GM10266 (cell line): Measurements from ENCODE around the gene CHRD.
A peak's percentile ranks its signal among the peaks of the same experiment; 100 is the strongest.

Experiments used
- DNase-seq: peaks from one replicate; pipeline ENCODE4 v3.0.0; 2012; ENCODE audit errors: extremely low spot score
- CTCF ChIP-seq: IDR thresholded peaks from 2 replicates; pipeline ENCODE4 v1.5.1; 2012; ENCODE audit warnings: mild to moderate bottlenecking, low read depth; ENCODE audit not compliant: control insufficient read depth, insufficient read depth; ENCODE audit errors: missing control alignments

CHRD gene

DNA sequence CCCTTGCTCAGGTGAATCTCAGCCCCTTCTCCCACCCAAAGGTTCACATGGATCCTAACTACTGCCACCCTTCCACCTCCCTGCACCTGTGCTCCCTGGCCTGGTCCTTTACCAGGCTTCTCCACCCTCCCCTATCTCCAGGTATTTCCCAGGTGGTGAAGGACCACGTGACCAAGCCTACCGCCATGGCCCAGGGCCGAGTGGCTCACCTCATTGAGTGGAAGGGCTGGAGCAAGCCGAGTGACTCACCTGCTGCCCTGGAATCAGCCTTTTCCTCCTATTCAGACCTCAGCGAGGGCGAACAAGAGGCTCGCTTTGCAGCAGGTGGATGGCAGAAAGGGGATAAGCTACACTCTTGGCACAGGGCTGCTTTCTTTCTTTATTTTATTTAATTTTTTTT, 37.9 kb upstream of the CHRD start:
- DNase-seq: no peak
- no peak for TF ChIP-seq CTCF

- TF ChIP-seq CTCF: no peak
- no peak for DNase-seq
These were observed 36.5 kb upstream of the CHRD start for GRCh38 chr3:184343200-184343876.

GRCh38 chr3:184344579-184345316, 35.1 kb upstream of the CHRD start:
- no peak for DNase-seq
- no peak for TF ChIP-seq CTCF

- DNase-seq: peak; percentile 65
- peak; percentile 32 for TF ChIP-seq CTCF
These were observed 34.3 kb upstream of the CHRD start for GRCh38 chr3:184345317-184346144.

DNA sequence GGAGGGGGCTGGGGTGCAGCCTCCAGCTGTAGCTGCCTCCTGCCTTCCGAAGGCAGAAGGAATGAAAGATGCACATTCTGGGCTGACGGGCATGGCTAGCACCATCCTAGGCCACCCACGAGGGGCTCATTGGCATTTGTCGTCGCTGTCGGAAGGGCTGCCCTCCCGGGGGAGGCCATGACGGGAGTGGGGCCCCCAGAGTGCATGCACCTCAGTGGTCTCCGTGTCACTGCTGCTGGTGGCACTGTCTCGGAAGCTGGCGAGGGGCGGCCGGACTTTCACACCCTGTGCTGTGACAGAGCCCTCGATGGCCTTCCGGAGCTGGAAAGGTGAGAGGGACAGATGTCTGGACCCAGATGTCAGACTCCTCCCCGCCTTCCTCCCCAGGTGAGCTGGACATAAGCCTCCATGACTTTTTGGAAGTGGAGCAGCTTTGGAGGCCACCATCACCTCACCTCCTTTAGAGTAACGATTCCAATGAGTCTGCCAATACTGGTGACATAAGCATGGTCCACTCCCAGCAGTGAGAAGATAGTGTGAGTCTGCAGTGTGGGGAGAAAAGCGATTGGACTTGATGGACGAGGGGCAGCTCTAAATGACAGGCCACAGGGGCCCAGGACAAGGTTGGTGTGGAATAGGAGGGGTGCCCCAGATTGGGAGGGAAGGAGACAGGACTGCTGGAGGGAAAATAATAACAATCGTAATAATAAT, 33.2 kb upstream of the CHRD start:
- TF ChIP-seq CTCF: no peak
- no peak for DNase-seq

DNA sequence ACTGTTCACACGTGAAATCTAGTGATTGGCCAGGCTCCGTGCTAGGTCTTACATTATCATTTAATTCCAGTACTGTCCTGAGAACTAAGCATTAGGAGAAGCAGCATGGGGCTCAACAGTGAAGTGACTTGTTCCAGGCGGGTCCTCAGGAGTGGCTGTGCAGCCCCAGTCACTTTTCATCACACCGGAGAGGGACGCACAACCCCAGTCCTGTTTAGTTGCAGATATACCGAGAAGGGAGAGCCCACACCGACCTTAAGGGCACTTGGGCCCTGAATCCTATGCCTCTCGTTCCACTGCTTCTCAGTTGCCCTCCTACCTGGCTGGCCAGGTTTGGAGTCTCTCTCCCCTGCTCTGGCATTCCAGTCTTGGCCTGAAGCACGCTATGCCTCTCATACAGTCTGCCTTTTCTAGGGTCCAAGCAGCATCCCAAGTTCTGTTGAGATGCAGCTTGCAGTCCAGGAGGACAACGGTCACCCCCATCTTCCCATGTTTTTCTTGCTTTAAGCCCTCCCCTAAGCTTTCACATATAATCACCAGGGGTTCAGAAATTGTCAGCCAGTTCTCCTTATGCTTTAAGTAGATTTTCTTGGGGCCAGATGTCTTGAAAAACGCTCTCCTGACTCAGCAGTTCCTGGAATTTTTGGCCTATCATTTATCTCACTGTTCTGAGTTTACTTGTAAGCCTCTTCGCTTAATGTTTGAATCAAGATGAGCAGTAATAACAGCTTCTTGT, 32.4 kb upstream of the CHRD start:
- TF ChIP-seq CTCF: no peak
- DNase-seq: no peak
